ENCODE measurements around the gene VPS13C. TPM values are rescaled to one million over a fixed set of nuclear protein-coding genes. Genes with fewer than 3 reads are reported as not detected.

VPS13C gene
- total RNA-seq, 2 donors from 2014 or later = 67.0 to 85.2 TPM

- Mint-ChIP-seq H3K4me3 (no peak overlapping the region), H3K4me1 (peaks cover 3% of the 10 kb centered on the region), H3K36me3 (ENCODE audit: low read depth) (no peaks in the 10 kb centered on the region), H3K9me3 (no peaks in the 10 kb centered on the region), H3K27me3 (no peaks in the 10 kb centered on the region), H3K27ac (no peak overlapping the region)
- ATAC-seq (replicated peaks) = no peak
These were observed 29.4 kb upstream of the VPS13C start for GRCh38 chr15:62089616-62090015.

DNA sequence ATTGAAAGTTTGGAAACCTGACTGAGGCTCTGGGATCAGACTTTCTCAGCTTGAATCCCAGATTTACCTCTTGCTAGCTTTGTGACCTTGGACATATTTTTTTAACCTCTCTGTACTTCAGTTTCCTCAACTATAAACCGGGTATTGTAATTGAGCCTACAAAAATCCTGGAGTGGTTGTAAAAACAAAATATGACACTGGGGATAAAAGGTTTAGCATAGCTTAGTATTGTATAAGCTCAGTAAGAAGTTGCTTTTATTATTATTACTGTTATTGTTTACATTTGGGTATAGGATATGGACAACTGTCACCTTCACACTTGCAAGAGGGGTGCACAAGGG, 28.1 kb upstream of the VPS13C start:
- ATAC-seq (replicated peaks) = no peak
- H3K4me3 Mint-ChIP-seq = no peak overlapping the region
- no peaks in the 10 kb centered on the region for H3K4me1 Mint-ChIP-seq
- no peaks in the 10 kb centered on the region for H3K36me3 Mint-ChIP-seq (ENCODE audit: low read depth)
- H3K9me3 Mint-ChIP-seq = no peaks in the 10 kb centered on the region
- H3K27me3 Mint-ChIP-seq = no peaks in the 10 kb centered on the region
- peak overlapping the region; percentile 7 for H3K27ac Mint-ChIP-seq

DNA sequence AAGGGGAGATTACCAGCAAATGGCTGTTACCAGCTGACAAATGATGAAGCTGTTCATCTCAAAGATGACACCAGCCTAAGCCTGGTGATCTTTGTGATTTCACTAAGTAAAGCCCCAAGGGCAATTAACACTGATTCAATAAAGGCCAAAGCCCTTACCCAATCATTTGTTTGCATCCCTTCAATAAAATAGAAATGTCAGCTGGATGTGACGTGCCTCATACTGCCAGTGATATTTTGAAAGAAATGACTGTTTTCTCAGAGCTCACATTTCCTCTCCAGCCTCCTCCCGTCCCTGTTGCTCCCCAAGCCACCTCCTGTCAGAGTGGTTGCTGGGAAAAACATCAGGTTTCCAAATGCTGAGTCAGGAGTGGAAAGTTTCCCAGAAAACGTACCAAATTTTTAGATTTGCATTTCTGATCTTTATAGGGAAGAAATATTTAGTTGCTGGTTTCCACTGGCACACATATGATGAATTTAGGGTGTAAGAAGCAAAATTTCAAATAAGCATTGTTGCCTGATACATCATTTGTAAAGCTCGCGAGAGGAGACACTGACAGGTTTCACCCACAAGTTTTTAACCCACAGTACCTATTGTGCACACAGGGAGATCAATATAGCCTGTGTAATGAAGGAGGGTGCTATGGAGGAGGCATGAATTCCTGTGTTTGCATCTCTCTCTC, 27.6 kb upstream of the VPS13C start:
- peak; percentile 73 for ATAC-seq (replicated peaks)
- H3K27me3 Mint-ChIP-seq = no peaks in the 10 kb centered on the region
- H3K4me3 Mint-ChIP-seq = peak overlapping the region; percentile 20
- H3K4me1 Mint-ChIP-seq = no peaks in the 10 kb centered on the region
- H3K9me3 Mint-ChIP-seq = no peaks in the 10 kb centered on the region
- peak overlapping the region; percentile 7 for H3K27ac Mint-ChIP-seq
- H3K36me3 Mint-ChIP-seq (ENCODE audit: low read depth) = no peaks in the 10 kb centered on the region

- Mint-ChIP-seq H3K4me1 (no peaks in the 10 kb centered on the region), H3K36me3 (ENCODE audit: low read depth) (no peaks in the 10 kb centered on the region), H3K4me3 (no peak overlapping the region), H3K27ac (peak overlapping the region; percentile 2), H3K27me3 (no peaks in the 10 kb centered on the region), H3K9me3 (no peaks in the 10 kb centered on the region)
- ATAC-seq (replicated peaks) = no peak
These were observed 25.5 kb upstream of the VPS13C start for GRCh38 chr15:62085740-62086139.

DNA sequence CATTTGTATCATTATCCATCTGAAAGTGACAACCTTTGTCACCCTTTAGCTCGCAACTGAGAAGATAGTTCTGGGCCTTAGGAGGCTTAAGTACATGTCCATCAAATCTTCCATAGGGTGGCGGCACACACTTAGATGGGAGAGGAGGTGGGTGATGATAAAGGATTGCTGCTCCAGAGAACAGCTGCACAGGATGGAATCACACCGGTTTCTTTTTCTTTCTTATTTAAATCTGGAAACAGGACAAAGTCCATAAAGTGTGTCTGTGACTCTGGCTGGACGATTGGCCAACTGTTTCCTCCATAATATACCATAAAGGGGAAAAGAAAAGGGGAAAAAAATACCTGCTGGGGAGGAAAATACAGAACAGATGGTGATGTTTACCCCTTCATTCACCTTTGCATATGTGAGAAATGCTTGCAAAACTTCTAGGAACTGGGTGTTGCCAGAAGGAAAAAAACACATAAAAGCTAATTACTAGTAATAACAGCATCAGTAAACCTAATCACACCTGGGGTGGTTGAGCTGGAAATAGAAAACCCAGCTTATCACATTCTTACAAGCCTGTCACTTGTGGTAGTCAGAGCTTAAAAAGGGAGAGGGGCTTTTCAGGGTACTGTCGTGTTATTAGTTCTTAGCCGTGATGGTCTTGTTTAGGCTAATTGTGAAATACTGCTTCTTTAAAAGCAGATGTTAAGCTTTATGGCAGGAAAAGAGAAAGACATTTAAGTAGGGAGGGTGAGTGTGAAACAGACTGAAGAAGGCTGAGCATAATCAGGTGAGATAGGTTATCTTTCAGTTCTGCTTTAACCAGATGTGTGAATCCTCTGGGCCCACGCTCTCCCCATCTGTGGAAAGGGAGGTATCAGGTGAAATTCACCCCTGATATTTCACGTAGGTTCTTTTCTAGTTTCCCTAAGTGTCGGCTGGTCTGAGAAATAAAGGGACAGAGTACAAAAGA, 23.2 kb upstream of the VPS13C start:
- no peak for ATAC-seq (replicated peaks)
- H3K27me3 Mint-ChIP-seq = no peaks in the 10 kb centered on the region
- H3K4me1 Mint-ChIP-seq = no peaks in the 10 kb centered on the region
- H3K9me3 Mint-ChIP-seq = no peaks in the 10 kb centered on the region
- H3K4me3 Mint-ChIP-seq = no peak overlapping the region
- no peaks in the 10 kb centered on the region for H3K36me3 Mint-ChIP-seq (ENCODE audit: low read depth)
- no peak overlapping the region for H3K27ac Mint-ChIP-seq

DNA sequence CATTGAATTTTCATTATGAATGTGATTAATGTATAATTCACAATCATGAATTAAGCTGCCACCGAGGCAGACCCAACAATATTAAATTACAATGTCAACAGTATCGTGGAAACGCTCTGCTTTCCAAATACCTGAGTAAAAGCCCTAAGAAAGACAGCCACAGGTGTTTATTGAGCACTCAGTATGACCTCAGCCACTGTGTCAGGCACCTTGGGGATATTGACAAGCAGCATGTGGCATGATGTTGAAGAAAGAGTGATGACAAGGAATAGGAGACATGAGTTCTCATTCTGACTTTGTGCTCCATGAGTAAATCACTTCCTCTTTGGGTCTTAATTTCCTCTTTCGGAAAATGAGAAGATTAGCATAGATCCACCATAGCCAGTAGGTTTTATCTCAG, 19.3 kb upstream of the VPS13C start:
- peak; percentile 45 for ATAC-seq (replicated peaks)
- H3K9me3 Mint-ChIP-seq = no peaks in the 10 kb centered on the region
- H3K4me1 Mint-ChIP-seq = no peaks in the 10 kb centered on the region
- no peak overlapping the region for H3K27ac Mint-ChIP-seq
- no peak overlapping the region for H3K4me3 Mint-ChIP-seq
- H3K27me3 Mint-ChIP-seq = no peaks in the 10 kb centered on the region
- no peaks in the 10 kb centered on the region for H3K36me3 Mint-ChIP-seq (ENCODE audit: low read depth)

DNA sequence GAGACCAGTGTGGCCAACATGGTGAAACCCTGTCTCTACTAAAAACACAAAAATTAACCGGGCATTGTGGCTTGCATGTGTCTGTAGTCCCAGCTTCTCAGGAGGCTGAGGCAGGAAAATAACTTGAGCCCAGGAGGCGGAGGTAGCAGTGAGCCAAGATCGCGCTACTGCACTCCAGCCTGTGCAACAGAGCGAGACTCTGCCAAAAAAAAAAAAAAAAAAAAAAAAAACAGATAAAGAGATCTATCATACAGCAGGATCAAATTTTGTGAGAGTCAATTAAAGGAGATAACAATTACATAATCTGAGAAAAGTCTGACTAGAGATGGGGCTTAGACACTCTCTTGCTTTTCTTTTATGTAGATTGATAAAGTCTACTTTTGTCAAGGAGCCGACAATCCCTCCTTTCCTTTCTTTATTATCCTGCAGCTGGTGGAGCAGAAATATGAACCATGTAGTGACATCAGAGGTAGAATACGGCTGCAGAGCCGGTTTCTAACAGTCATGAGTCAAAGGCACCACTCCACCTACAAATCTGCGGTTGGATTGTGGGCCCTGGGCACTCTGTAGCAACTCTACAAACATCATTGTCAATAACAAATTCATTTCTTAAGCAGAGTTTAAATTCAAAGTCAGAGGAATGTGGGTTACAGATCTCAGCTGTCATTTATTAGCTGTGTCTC, 15.5 kb upstream of the VPS13C start:
- Mint-ChIP-seq H3K27ac (no peak overlapping the region), H3K4me1 (peaks cover 5% of the 10 kb centered on the region), H3K36me3 (ENCODE audit: low read depth) (no peaks in the 10 kb centered on the region), H3K4me3 (no peak overlapping the region), H3K9me3 (no peaks in the 10 kb centered on the region), H3K27me3 (no peaks in the 10 kb centered on the region)
- peak; percentile 81 for ATAC-seq (replicated peaks)

GRCh38 chr15:62071711-62072308, 11.6 kb upstream of the VPS13C start:
- H3K36me3 Mint-ChIP-seq (ENCODE audit: low read depth) = peaks cover 15% of the 10 kb centered on the region
- no peak for ATAC-seq (replicated peaks)

GRCh38 chr15:62069551-62069950, 9.3 kb upstream of the VPS13C start:
- no peak overlapping the region for H3K4me3 Mint-ChIP-seq
- no peak overlapping the region for H3K27ac Mint-ChIP-seq
- peaks cover 19% of the 10 kb centered on the region for H3K4me1 Mint-ChIP-seq
- peaks cover 28% of the 10 kb centered on the region for H3K36me3 Mint-ChIP-seq (ENCODE audit: low read depth)
- ATAC-seq (replicated peaks) = no peak
- no peaks in the 10 kb centered on the region for H3K27me3 Mint-ChIP-seq
- no peaks in the 10 kb centered on the region for H3K9me3 Mint-ChIP-seq

More at GRCh38 chr15:62071711-62072308, 11.6 kb upstream of the VPS13C start:
- Mint-ChIP-seq H3K9me3 (no peaks in the 10 kb centered on the region), H3K4me1 (peaks cover 14% of the 10 kb centered on the region), H3K27ac (no peak overlapping the region), H3K4me3 (no peak overlapping the region), H3K27me3 (no peaks in the 10 kb centered on the region)

GRCh38 chr15:62068810-62069167, 8.5 kb upstream of the VPS13C start:
- Mint-ChIP-seq H3K27ac (peak overlapping the region; percentile 95), H3K9me3 (no peaks in the 10 kb centered on the region)

DNA sequence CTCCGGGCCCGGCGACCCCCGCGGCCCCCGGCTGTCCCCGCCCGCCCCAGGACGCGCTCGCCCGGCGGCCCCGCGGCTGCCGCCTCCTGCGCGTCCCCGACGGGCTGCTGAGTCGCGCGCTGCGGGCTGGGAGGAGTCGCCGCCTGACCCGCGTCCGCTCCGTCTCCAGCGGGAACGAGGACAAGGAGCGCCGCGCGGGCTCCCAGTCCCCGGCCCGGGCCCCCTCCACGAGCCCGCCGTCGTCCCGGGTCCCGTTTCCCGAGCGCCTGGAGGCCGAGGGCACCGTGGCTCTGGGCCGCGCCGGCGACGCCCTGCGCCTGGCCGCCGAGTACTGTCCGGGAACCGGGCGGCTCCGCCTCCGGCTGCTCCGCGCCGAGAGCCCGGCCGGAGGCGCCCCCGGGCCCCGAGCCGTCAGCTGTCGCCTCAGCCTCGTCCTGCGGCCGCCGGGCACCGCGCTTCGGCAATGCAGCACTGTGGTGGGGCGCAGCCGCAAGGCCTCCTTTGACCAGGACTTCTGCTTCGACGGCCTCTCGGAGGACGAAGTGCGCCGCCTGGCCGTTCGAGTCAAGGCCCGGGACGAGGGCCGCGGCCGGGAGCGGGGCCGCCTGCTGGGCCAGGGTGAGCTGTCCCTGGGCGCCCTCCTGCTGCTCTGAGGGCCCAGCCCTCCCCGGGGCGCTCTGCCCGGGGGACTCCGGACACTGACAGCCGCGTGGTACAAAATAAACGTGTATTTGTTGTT, 8.0 kb upstream of the VPS13C start:
- peaks cover 34% of the 10 kb centered on the region for H3K36me3 Mint-ChIP-seq (ENCODE audit: low read depth)
- peak; percentile 68 for ATAC-seq (replicated peaks)
- H3K4me3 Mint-ChIP-seq = peak overlapping the region; percentile 93
- H3K27me3 Mint-ChIP-seq = no peaks in the 10 kb centered on the region
- H3K27ac Mint-ChIP-seq = peak overlapping the region; percentile 95
- H3K4me1 Mint-ChIP-seq = peaks cover 20% of the 10 kb centered on the region
- H3K9me3 Mint-ChIP-seq = no peaks in the 10 kb centered on the region

More at GRCh38 chr15:62068810-62069167, 8.5 kb upstream of the VPS13C start:
- ATAC-seq (replicated peaks) = peak; percentile 54
- Mint-ChIP-seq H3K4me1 (peaks cover 17% of the 10 kb centered on the region), H3K36me3 (ENCODE audit: low read depth) (peaks cover 28% of the 10 kb centered on the region), H3K27me3 (no peaks in the 10 kb centered on the region), H3K4me3 (peak overlapping the region; percentile 91)

DNA sequence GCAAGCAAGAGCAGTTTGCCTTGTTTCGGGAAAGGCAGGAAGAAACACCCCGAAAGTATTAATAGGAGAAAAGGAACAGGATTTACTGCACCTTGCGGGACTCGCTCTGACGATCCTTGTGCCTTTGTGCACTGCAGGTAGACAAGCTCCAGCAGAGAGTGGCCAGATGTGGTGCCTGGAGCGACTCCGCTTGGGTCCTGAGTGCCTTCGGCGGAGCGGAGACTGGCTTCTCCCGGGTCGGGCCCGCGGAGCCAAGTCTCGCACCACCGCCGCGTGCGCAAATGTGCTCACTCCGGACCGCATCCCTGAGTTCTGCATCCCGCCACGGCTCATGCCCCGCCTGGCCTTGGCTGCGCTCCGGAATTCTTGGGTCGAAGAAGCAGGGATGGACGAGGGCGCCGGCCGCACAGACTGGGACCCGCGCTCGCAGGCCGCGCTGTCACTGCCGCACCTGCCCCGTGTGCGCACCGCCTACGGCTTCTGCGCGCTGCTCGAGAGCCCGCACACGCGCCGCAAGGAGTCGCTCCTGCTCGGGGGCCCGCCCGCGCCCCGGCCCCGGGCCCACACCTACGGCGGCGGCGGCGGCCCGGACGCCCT, 7.3 kb upstream of the VPS13C start:
- H3K36me3 Mint-ChIP-seq (ENCODE audit: low read depth) = peaks cover 34% of the 10 kb centered on the region

GRCh38 chr15:62066663-62067447, 6.6 kb upstream of the VPS13C start, which contains the start of gene C2CD4A:
C2CD4A (plus strand) TSS chr15:62066977; CDS start chr15:62067614, 637 bp downstream.
- peaks cover 34% of the 10 kb centered on the region for H3K36me3 Mint-ChIP-seq (ENCODE audit: low read depth)
- H3K4me1 Mint-ChIP-seq = peaks cover 28% of the 10 kb centered on the region
- no peaks in the 10 kb centered on the region for H3K27me3 Mint-ChIP-seq
- no peaks in the 10 kb centered on the region for H3K9me3 Mint-ChIP-seq
- H3K27ac Mint-ChIP-seq = peak within 1 kb of the TSS; percentile 89
- ATAC-seq (replicated peaks) = peak; percentile 66
- H3K4me3 Mint-ChIP-seq = peak within 1 kb of the TSS; percentile 93

More for the DNA sequence above, 7.3 kb upstream of the VPS13C start:
- Mint-ChIP-seq H3K4me1 (peaks cover 24% of the 10 kb centered on the region), H3K27me3 (no peaks in the 10 kb centered on the region), H3K27ac (peak overlapping the region; percentile 89), H3K4me3 (peak overlapping the region; percentile 93), H3K9me3 (no peaks in the 10 kb centered on the region)
- peak; percentile 61 for ATAC-seq (replicated peaks)

Measured in activated T-helper 17 cell treated with anti-CD3 and anti-CD28 coated beads, Interleukin-2, amount 50 U/mL, for 72 hours (primary cell).